Nephron (organoid): ENCODE data around the gene PAK3.

Experiments
- H3K27ac Mint-ChIP-seq, 3 experiments: 2 replicates each; pipeline ENCODE4 v1.8.0; 2020; ENCODE audit warnings: mixed read lengths in 3 of 3, mild to moderate bottlenecking in 2 of 3, moderate library complexity in 1 of 3
- H3K27me3 Mint-ChIP-seq: 2 replicates; pipeline ENCODE4 v1.8.0; 2021; ENCODE audit warnings: low read depth, mild to moderate bottlenecking, moderate library complexity, mixed read lengths
- H3K36me3 Mint-ChIP-seq: 2 replicates; pipeline ENCODE4 v1.8.0; 2020; ENCODE audit warnings: low read depth, mixed read lengths
- H3K4me1 Mint-ChIP-seq: 2 replicates; pipeline ENCODE4 v1.8.0; 2020; ENCODE audit warnings: mixed read lengths
- H3K4me3 Mint-ChIP-seq, 3 experiments: 2 replicates each; pipeline ENCODE4 v1.8.0; 2020; ENCODE audit warnings: mild to moderate bottlenecking in 3 of 3, mixed read lengths in 3 of 3, moderate library complexity in 2 of 3
- H3K9me3 Mint-ChIP-seq: 2 replicates; pipeline ENCODE4 v1.8.0; 2020; ENCODE audit warnings: mixed read lengths
- TF ChIP-seq, protein P1 (sequence below), 3 experiments: fragments of 200-600 bp; sonication (generic); IDR thresholded peaks; one replicate each; pipeline ENCODE4 v1.5.0; 2021; ENCODE audit warnings: antibody characterized with exemption in 3 of 3; ENCODE audit not compliant: unreplicated experiment in 3 of 3

PAK3 gene

DNA sequence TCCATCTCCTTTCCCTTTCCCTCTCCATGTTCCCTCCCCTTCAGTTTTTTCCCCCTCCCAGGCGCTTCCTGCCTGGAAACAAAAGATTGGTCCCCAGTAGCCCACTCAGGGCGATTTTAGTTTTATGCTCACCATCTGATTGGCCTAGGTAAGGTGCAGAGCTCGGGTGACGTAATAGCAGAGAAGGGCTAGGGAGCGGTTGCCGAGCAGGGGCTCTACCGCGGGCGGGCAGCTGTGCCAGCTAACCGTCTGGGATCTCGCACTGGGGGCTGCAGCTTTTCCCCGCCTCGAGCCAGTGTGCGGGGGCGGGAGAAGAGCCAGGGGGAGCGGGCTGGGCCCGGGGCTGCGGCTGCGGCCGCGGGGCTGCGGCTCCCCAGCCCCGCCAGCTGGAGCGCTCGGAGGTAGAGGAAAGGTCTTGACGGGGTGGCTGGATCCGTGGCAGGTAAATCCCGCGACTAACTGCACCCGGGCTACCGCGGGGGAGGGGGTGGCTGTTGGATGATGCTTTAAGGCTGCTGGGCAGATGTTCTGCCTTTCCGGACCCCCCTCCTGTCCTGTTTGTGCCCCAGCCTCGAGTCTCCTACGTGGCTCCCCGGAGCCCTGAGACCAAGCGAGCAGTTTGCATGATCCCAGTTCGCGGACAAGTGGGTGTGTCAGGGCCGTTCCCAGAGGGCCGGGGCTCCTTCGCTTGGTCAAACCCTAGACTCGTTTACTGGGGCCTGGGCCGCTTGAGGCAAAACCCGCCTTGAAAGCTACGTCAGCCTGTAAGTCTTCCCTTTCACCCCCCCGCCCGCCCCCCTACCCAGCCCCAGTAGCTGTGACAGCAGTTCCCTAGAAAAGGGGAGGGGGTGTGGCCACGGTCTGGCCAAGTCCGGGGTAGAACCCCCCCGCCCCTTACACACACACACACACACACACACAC is at the start of gene PAK3:
PAK3 (plus strand) TSS at position 218 of the 922 bp plus-strand sequence. CDS start 26,913 bp downstream, outside the sequence.
- Mint-ChIP-seq H3K4me1 (peaks cover 24% of the 10 kb centered on the region), H3K36me3 (no peaks in the 10 kb centered on the region), H3K9me3 (no peaks in the 10 kb centered on the region), H3K27ac (peak within 1 kb of the TSS; percentile 18 to 90 (median 67)), H3K27me3 (peaks cover 8% of the 10 kb centered on the region), H3K4me3 (peak within 1 kb of the TSS; percentile 86 to 93 (median 90))
- TF ChIP-seq, protein P1, sequence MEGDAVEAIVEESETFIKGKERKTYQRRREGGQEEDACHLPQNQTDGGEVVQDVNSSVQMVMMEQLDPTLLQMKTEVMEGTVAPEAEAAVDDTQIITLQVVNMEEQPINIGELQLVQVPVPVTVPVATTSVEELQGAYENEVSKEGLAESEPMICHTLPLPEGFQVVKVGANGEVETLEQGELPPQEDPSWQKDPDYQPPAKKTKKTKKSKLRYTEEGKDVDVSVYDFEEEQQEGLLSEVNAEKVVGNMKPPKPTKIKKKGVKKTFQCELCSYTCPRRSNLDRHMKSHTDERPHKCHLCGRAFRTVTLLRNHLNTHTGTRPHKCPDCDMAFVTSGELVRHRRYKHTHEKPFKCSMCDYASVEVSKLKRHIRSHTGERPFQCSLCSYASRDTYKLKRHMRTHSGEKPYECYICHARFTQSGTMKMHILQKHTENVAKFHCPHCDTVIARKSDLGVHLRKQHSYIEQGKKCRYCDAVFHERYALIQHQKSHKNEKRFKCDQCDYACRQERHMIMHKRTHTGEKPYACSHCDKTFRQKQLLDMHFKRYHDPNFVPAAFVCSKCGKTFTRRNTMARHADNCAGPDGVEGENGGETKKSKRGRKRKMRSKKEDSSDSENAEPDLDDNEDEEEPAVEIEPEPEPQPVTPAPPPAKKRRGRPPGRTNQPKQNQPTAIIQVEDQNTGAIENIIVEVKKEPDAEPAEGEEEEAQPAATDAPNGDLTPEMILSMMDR (IDR thresholded peaks at IDR 0.05; ENCODE audit: unreplicated experiment in 3 of 3), result no peak

DNA sequence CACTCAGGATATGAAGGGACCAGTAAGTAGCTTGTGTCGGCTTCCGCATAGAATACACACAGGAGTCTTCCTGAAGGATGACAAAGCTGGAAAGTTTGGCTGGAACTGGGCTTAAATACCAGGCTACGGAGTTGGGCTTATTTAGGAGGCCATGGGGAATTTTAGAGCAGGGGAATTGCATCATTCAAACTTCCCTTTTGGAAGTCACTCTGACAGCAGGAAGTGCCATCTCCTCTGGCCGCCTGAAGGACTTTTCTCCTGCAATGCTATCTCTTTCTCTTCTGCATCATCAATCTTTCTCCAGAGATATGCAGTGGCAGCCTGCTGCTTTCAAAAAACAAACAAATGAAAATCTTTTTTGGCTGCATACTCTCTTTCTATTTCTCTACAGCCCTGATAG is 48.4 kb upstream of the PAK3 start:
- H3K9me3 Mint-ChIP-seq, result no peaks in the 10 kb centered on the region
- no peak overlapping the region for H3K4me3 Mint-ChIP-seq
- H3K27me3 Mint-ChIP-seq, result no peaks in the 10 kb centered on the region
- TF ChIP-seq, protein P1 (IDR thresholded peaks at IDR 0.05; ENCODE audit: unreplicated experiment in 3 of 3), result no peak
- H3K4me1 Mint-ChIP-seq, result peaks cover 4% of the 10 kb centered on the region
- H3K27ac Mint-ChIP-seq, result no peak overlapping the region
- H3K36me3 Mint-ChIP-seq, result no peaks in the 10 kb centered on the region

DNA sequence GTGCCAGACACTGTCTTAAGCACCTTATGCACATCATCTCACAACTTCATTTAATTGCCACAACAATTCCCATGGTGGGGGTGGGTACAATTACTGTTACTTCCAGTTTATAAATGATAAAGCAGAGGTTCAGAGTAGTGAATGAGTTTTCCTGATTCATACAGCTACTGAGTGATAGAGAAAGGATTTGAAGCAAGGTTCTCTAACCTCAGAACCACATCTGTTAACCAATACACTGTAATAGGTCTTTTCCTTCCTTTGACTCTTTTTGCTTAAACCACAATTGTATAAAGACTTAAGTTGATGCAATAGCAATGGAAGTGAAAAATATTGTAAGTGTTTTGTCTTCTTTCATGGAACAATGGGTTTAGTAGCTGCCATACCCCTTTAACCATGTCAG is 43.5 kb upstream of the PAK3 start:
- Mint-ChIP-seq H3K9me3 (no peaks in the 10 kb centered on the region), H3K4me1 (peaks cover 5% of the 10 kb centered on the region), H3K27me3 (no peaks in the 10 kb centered on the region), H3K27ac (no peak overlapping the region), H3K4me3 (no peak overlapping the region), H3K36me3 (no peaks in the 10 kb centered on the region)
- TF ChIP-seq, protein P1 (IDR thresholded peaks at IDR 0.05; ENCODE audit: unreplicated experiment in 3 of 3), result no peak

DNA sequence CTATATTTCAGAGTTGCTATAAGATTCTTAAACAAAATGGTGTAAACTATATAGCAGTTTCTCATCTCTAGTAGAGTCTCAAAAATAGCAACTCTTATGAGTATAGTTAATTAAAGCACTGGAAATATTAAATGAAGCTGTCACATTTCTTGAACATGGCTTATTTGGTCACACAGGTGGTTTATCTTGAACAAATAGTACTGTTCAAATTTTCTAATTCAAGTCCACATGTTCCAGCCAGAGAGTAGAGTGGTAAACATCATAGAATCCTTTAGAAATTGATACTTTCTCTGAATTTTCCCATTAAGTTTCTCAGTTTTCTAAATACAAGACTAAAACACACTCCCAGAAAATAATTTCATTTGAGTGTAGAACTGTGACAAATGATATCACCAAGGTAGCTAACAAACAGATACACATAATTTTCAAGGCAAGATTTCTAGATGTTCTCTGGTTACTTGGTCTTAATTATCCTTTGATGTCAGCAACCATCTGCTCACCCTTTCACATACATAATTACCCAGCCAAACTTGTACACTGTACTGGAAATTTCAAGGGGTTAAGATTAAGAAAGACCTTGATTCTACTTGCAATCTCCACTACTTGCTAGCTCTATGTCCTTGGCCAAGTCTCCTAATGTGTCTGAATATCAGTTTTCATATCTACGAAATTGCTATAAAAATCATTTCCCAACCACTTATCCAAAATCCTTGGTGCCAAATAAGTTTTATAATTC is 24.3 kb upstream of the PAK3 start:
- Mint-ChIP-seq H3K4me1 (no peaks in the 10 kb centered on the region), H3K27ac (no peak overlapping the region), H3K9me3 (peaks cover 8% of the 10 kb centered on the region), H3K36me3 (no peaks in the 10 kb centered on the region), H3K4me3 (no peak overlapping the region), H3K27me3 (no peaks in the 10 kb centered on the region)
- TF ChIP-seq, protein P1 (IDR thresholded peaks at IDR 0.05; ENCODE audit: unreplicated experiment in 3 of 3), result no peak

DNA sequence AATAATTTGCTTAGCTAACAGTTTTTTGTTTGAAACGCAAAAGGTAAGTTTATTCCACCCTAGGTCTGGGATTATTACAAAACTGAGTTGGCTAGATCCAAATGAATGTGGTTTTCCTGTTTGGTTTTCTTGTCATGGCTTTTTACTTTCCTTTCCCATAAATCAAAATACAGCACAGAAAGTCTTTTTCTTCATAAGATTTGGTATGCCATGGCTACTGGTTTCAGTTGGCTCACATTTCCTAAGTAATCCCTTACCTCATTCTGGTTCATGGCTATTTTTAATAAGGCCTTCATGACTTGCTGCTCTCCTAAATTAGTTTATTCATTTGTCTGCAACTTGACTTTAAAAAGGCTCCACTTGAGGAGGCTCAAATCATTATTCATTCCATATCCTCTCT is 12.9 kb upstream of the PAK3 start:
- Mint-ChIP-seq H3K27me3 (peaks cover 6% of the 10 kb centered on the region), H3K4me3 (no peak overlapping the region), H3K36me3 (no peaks in the 10 kb centered on the region), H3K4me1 (peaks cover 29% of the 10 kb centered on the region), H3K9me3 (peaks cover 4% of the 10 kb centered on the region), H3K27ac (no peak overlapping the region)
- TF ChIP-seq, protein P1 (IDR thresholded peaks at IDR 0.05; ENCODE audit: unreplicated experiment in 3 of 3), result no peak
